Adipocyte (in vitro differentiated cells): ENCODE data around the gene MARCHF10.

Experiments used
- DNase-seq: peaks from one replicate; pipeline ENCODE4 v3.0.0-alpha.2; 2015; ENCODE audit warnings: low read depth
- H3K27me3 ChIP-seq: replicated peaks from 2 replicates; pipeline ENCODE4 v1.7.0; 2013; ENCODE audit warnings: mild to moderate bottlenecking, low read length, moderate library complexity; ENCODE audit not compliant: control insufficient read depth, insufficient read depth
- H3K36me3 ChIP-seq: 2 replicates; pipeline ENCODE4 v1.7.0; 2013; ENCODE audit warnings: low read length, mild to moderate bottlenecking, moderate library complexity; ENCODE audit not compliant: control insufficient read depth, insufficient read depth, severe bottlenecking
- H3K4me1 ChIP-seq: 2 replicates; pipeline ENCODE4 v1.7.0; 2013; ENCODE audit warnings: mild to moderate bottlenecking, low read length, moderate library complexity; ENCODE audit not compliant: control insufficient read depth, insufficient read depth
- H3K4me3 ChIP-seq: 2 replicates; pipeline ENCODE4 v1.7.0; 2013; ENCODE audit warnings: mild to moderate bottlenecking, low read length, moderate library complexity
- H3K9ac ChIP-seq: 2 replicates; pipeline ENCODE4 v1.7.0; 2013; ENCODE audit warnings: mild to moderate bottlenecking, low read length, moderate library complexity
- H3K9me3 ChIP-seq: 2 replicates; pipeline ENCODE4 v1.7.0; 2013; ENCODE audit warnings: mild to moderate bottlenecking, low read length, moderate library complexity; ENCODE audit not compliant: control insufficient read depth

The MARCHF10 gene

DNA sequence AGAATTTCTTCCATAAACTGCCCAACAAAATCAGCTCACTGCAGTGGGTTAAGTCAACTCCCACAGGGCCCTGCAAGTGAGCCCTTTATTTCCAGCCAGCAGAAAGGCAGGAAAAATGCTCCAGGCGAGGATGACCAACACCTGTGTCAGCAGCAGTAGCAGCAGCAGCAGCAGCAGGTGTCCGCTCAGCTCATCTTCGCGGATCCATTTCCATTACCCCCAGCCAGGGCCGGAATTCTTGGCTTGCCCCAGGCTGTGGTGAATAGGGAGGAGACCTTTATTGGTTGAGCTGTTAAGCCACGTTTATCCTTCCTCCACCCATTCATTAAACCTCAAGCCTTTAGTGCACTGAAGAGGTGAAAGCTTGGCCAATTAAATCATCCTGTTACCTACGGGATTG, 46.2 kb downstream of the MARCHF10 start:
- no peaks in the 10 kb centered on the region for H3K36me3 ChIP-seq

DNA sequence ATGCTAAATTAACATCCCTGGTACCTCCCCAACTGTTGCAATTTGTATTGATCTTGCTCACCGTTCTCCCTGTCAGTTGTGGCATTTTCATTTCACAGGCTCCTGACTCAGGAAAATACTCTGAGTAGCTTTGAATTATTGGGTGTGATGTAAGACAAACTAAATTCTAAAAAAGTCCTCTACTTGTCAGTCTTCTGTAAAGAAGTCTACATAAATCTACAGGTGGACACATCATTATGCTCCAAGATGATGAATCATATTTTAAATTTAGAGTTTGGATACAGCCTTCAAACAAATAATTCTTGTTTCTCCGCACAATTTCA, 47.2 kb downstream of the MARCHF10 start:
- DNase-seq, result no peak
- H3K27me3 ChIP-seq, result peaks cover 3% of the 10 kb centered on the region
- no peaks in the 10 kb centered on the region for H3K36me3 ChIP-seq
- no peak overlapping the region for H3K9ac ChIP-seq
- H3K4me1 ChIP-seq, result peaks cover 20% of the 10 kb centered on the region
- no peak overlapping the region for H3K4me3 ChIP-seq
- no peaks in the 10 kb centered on the region for H3K9me3 ChIP-seq

More for the DNA sequence above, 46.2 kb downstream of the MARCHF10 start:
- H3K9me3 ChIP-seq, result no peaks in the 10 kb centered on the region
- no peak overlapping the region for H3K4me3 ChIP-seq
- H3K4me1 ChIP-seq, result peaks cover 20% of the 10 kb centered on the region
- peaks cover 3% of the 10 kb centered on the region for H3K27me3 ChIP-seq
- H3K9ac ChIP-seq, result no peak overlapping the region
- no peak for DNase-seq

DNA sequence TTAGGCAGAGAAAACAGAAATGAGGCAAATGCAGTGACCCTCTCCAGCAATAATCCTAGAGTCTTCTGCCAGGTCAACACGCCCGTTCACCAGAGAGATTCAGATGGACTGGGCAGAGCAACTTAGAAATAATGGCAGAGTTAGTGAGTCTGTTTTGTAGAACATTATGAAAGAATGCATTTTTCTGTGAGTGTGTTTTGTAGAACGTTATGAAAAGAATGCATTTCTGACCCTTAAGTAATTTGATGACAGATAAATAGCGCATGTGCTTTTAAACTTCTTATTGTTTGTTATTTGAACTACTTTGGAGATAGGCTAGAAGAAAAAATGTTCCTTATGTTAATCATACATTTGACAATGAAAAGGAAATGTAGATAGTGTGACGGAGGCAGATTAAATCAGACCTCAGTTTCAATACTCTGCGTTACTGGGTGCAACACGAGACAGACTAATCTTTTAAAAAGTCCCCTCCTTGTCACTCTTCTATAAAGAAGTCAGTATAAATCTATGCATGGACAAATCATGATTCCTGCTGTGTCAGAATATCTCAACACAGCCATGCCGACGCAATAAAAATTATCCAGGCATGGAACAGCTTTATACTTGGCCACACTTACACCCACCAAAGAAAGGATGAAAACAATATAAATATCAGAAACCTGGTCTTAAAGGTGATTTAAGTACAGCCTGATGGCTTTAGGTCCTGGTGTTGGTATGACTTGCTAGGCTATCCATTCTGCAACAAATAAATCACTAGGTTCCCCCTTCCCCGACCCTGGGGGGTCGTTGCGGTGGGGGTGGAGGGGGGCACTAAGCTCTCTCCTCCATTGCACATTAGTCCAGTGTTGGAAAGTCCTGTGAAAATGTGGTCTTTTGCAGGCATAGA, 47.8 kb downstream of the MARCHF10 start:
- no peak overlapping the region for H3K9ac ChIP-seq
- H3K36me3 ChIP-seq, result no peaks in the 10 kb centered on the region
- no peaks in the 10 kb centered on the region for H3K9me3 ChIP-seq
- peaks cover 3% of the 10 kb centered on the region for H3K27me3 ChIP-seq
- DNase-seq, result peak; percentile 76
- H3K4me3 ChIP-seq, result peak overlapping the region; percentile 14
- H3K4me1 ChIP-seq, result peaks cover 23% of the 10 kb centered on the region

DNA sequence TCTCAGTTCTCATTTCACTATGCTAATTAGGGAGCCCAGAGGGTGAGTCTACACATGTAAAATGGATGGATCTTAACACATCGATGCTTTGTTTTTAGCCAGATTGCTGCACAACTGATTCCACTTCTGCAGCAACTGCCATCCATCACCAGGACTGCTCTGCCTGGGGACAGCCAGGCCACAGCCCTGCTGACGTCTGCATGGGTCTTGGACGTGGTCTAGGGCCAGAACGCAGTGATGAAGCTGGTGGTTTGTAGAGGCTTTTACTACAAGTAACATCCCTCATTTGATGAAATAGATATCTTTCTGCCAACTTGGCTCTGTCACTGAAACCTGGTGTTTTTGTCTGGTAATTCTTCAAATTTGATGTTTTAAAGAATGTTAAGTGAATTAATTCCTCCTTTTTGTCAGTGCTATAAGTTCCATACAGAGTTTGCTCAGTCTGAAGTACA, 50.6 kb downstream of the MARCHF10 start:
- Histone ChIP-seq H3K4me3 (no peak overlapping the region), H3K36me3 (no peaks in the 10 kb centered on the region), H3K4me1 (peaks cover 39% of the 10 kb centered on the region), H3K9ac (no peak overlapping the region), H3K27me3 (no peaks in the 10 kb centered on the region), H3K9me3 (no peaks in the 10 kb centered on the region)
- no peak for DNase-seq

DNA sequence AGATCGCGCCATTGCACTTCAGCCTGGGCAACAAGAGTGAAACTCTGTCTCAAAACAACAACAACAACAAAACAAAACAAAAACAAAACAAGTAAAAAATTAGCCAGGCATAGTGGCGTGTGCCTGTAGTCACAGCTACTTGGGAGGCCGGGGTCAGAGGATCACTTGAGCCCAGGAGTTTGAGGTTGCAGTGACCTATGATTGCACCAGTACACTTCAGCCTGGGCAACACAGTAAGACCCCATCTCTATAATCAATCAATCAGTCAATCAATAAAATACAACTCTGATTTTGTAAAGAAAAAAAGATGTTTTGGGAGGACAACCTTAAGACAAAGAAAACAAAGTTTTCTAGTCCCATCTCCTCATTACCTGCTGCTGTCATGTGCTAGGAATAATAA, 51.9 kb downstream of the MARCHF10 start:
- no peaks in the 10 kb centered on the region for H3K36me3 ChIP-seq
- H3K9ac ChIP-seq, result no peak overlapping the region
- no peak overlapping the region for H3K4me3 ChIP-seq
- H3K9me3 ChIP-seq, result no peaks in the 10 kb centered on the region
- H3K27me3 ChIP-seq, result peaks cover 2% of the 10 kb centered on the region
- H3K4me1 ChIP-seq, result peaks cover 44% of the 10 kb centered on the region
- no peak for DNase-seq

DNA sequence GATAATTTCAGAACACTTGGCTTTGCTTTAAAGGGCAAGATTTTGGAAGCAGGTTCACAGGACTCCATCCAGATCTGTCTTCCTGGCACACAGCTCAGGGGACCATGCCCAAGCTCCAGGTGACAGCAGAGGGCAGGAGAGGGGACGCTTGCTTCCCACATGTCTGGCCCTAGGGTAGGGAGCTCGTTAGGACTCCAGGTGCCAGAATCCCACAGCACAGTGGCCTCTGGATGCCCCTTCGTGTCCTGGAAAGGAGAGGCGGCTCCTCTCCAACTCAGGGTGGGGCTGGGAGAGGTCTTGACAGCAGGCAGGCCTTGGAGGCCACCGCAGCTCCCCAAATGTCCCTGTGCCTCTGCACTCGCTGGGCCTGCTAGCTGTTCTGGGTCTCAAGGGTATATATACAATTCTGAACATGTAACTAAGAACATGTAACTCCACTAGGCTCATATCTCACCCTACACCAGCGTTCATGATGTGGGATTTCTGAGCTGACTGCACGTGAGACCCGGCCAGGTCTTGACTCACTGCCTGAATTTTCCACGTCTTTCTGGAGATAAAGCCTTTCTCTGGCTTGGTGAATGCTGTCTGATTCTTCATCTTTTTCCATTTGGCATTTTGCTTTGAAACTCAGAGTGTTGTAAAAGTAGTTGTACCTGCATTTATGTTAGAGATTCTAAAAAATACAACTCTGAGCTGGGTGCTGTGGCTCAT, 52.8 kb downstream of the MARCHF10 start:
- Histone ChIP-seq H3K4me3 (no peak overlapping the region), H3K4me1 (peaks cover 36% of the 10 kb centered on the region), H3K27me3 (peaks cover 6% of the 10 kb centered on the region), H3K9ac (no peak overlapping the region), H3K9me3 (no peaks in the 10 kb centered on the region), H3K36me3 (no peaks in the 10 kb centered on the region)
- DNase-seq, result no peak

DNA sequence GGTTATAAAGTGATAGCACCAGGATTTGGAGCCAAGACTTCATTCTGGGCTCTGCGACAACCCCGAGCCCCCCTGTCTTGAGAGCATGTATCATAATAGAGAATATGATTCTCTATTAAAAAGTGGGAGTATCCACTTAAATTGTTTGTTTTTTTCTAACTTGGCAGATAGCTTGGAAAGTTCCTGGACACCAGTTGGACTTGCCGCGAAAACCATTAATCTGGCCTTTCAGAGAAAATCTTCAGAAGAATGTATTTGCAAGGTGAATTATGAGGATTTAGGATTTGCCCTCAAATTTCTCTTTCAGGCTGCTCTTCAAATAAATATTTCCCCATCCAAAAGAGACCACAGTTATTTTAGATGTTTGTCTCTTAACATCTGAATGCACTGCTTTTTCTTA, 53.5 kb downstream of the MARCHF10 start:
- peaks cover 6% of the 10 kb centered on the region for H3K27me3 ChIP-seq
- no peak overlapping the region for H3K4me3 ChIP-seq
- no peak overlapping the region for H3K9ac ChIP-seq
- peaks cover 30% of the 10 kb centered on the region for H3K4me1 ChIP-seq
- peak; percentile 16 for DNase-seq
- H3K9me3 ChIP-seq, result no peaks in the 10 kb centered on the region
- H3K36me3 ChIP-seq, result no peaks in the 10 kb centered on the region

DNA sequence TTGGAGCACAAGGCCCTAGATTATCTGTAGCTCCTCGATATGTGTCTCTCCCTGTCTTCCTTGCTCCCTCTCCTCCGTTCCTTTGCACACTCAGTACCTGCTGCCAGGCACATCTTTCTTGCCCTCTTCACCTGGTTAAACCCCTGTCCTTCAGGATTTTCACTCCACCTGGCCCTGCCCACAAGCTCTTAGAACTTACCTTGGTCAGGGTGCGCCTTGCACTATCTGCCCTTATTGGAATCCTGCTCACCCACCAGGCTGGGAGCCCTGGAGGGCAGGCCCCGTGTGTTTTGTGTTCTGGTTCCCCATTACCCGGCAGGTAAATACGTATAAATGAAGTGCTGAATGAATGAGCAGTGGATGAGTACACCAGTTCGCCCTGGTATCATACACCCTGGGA, 54.6 kb downstream of the MARCHF10 start:
- Histone ChIP-seq H3K27me3 (peaks cover 15% of the 10 kb centered on the region), H3K4me1 (peaks cover 24% of the 10 kb centered on the region), H3K9me3 (no peaks in the 10 kb centered on the region), H3K4me3 (no peak overlapping the region), H3K9ac (no peak overlapping the region), H3K36me3 (no peaks in the 10 kb centered on the region)
- DNase-seq, result no peak

DNA sequence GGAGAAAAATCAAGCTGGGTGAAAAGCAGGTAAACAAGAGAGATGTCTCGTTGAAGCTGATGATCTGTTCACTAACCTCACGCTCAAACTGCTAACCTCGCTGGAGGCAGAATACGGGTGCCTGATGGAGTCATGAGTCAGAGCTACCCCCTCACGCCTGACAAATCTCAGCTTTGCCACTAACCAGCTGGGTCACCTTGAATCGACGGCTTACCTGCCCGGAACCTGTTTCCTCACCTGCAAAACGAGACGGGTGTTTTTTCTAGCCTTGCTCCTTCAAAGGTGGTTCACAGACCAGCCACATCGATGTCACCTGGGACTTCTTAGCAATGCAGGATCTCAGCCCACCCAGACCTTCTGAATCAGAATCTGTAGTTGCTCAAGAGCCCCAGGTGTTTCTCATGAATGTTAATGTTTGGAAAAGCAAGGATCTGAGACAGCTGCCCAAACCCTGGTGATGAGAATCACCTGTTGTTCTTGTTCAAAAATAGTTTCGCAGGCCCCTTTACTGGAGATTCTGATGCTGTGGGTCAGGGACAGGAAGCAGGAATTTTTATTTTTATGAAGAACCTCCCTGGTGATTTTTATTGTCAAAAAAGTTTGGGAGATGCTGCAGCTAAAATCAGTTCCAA, 56.9 kb downstream of the MARCHF10 start:
- peaks cover 24% of the 10 kb centered on the region for H3K4me1 ChIP-seq
- peaks cover 16% of the 10 kb centered on the region for H3K27me3 ChIP-seq
- no peaks in the 10 kb centered on the region for H3K36me3 ChIP-seq
- H3K9ac ChIP-seq, result no peak overlapping the region
- H3K4me3 ChIP-seq, result no peak overlapping the region
- no peak for DNase-seq
- H3K9me3 ChIP-seq, result no peaks in the 10 kb centered on the region

DNA sequence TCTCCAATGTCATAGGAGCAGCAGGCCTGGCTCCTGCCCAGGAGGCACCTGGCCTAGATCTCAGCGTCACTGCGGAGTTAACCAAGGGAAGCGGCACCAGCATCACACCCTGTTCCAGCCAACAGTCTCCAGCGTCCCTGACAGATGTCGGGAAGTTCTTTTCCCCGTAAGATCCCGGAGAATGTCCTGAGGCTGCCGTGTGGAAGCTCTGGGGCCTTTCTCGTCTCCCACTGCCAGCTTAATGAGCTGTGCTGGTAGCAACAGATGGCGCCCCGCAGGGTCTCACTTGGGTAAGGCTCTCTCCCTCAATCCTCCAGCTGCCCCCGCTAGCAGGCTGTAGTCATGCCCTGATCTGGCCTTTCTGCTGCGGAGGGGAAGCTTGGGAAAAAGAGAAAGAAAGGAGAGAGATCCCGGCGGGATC, 57.5 kb downstream of the MARCHF10 start:
- Histone ChIP-seq H3K36me3 (no peaks in the 10 kb centered on the region), H3K4me3 (no peak overlapping the region), H3K4me1 (peaks cover 24% of the 10 kb centered on the region), H3K9ac (no peak overlapping the region), H3K27me3 (peaks cover 21% of the 10 kb centered on the region), H3K9me3 (no peaks in the 10 kb centered on the region)
- DNase-seq, result no peak

DNA sequence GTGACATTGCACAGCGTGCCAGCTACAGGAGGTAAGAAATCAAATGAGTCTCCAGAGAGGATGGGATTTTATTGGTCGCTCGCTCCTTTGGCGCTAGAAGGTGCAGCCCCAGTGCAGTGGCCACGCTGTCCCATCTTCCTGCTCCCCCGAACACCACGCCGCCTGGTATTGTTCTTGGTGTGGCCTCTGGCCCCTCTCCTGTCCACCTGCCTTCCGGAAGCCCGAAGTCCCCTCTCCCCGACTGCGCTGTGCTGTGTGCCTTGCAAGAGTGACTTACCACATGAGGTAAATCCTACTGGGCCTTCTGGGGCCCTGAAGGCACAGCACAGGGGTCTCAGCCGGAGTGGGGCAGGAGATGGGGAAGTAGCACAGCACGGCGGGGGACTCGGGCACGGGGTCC, 58.2 kb downstream of the MARCHF10 start:
- Histone ChIP-seq H3K9ac (no peak overlapping the region), H3K4me1 (peaks cover 17% of the 10 kb centered on the region), H3K4me3 (no peak overlapping the region), H3K9me3 (no peaks in the 10 kb centered on the region), H3K36me3 (no peaks in the 10 kb centered on the region), H3K27me3 (peaks cover 27% of the 10 kb centered on the region)
- no peak for DNase-seq
